Activated gamma-delta T cell (primary cell): ENCODE data around the gene ILK.

Experiments used
- DNase-seq: peaks from one replicate; lab custom pipeline; 2025; lab: John Stamatoyannopoulos, UW

ILK gene

DNA sequence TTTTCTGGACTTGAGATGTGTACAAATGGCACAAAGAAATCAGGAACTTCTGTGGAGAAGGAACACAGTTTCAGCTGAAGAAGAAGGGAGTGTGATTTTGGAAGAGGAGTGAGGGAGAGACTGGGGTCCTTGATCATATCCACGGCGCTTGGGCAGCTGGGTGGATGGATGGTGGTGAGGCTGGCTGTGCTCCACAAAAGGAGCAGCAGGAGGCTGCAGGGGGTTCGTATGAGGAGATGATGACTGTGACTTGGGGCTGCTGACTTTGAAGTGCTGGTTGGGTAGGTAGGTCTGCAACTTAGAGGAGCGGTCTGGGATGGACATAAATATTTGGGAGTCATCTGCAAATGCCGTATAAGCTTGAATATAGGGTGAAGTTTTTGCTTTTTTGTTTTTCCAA lies 53.4 kb downstream of the ILK start:
- DNase-seq, result no peak

DNA sequence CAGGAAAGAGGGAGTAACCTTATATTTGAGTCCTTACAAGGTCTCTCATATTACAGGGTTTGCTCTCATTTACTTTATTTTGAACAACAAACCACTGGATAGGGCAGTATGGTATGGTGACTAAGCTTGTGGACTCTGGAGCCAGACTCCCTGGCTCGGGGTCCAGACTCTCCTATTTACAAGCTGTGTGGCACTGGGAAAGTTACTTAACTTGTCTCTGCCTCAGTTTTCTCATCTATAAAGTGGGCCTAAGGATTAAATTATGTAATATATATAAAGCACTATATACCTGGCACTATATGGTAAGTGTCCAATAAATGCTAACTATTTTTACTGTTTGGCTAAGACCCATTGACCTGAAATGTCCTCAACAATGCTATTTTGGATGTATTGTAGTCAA lies 53.8 kb downstream of the ILK start:
- DNase-seq, result no peak

DNA sequence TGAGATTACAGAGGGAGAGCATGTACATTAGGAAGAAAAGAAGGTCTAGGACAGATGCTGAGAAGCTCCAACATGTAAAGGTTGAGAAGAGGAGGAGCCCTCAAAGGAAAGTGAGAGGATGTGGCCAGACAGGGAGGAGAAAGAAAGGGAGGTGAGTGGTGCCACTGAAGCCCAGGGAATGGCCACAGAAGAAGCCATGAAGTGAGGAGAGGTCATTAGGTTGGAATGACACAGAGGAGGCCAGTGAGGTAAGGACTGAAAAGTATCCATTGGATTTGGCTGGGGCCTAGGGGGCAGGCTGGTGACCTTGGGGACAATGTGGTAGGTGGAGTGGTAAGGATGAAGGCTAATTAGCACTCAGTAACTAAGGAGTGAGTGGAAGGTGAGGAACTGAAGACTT lies 55.1 kb downstream of the ILK start:
- DNase-seq, result no peak
